HEK293 (cell line): Measurements from ENCODE around the gene MYEF2.

ENCODE experiments used
- CTCF ChIA-PET: fragments of 350-600 bp; formaldehyde crosslinking; extraction: SDS; loops from one replicate; lab custom pipeline; 2021; ENCODE audit warnings: antibody characterized with exemption; lab: Yijun Ruan, JAX
- POLR2A ChIA-PET: fragments of 300-600 bp; formaldehyde crosslinking; extraction: SDS; loops from one replicate; lab custom pipeline; 2020; ENCODE audit warnings: antibody characterized with exemption, inconsistent platforms; lab: Yijun Ruan, JAX
- H3K27ac ChIP-seq: fragments of 200-500 bp; sonication (Bioruptor generic); 2 replicates; pipeline ENCODE4 v1.5.1; 2014; ENCODE audit warnings: low read depth, low read length, control low read depth, inconsistent platforms; ENCODE audit errors: extremely low read depth
- H3K36me3 ChIP-seq, 2 experiments: fragments of 200-500 bp in 1 of 2; sonication (Bioruptor generic) in 1 of 2; 1 replicate in 1 of 2; 2 replicates in 1 of 2; pipeline ENCODE4 v1.5.1; 2014 to 2017; ENCODE audit warnings: inconsistent platforms in 2 of 2, low read length in 2 of 2; ENCODE audit not compliant: control insufficient read depth in 2 of 2, insufficient read depth in 1 of 2
- H3K4me1 ChIP-seq: fragments of 200-500 bp; sonication (Bioruptor generic); 2 replicates; pipeline ENCODE4 v1.5.1; 2014; ENCODE audit warnings: mild to moderate bottlenecking, low read length, inconsistent platforms; ENCODE audit not compliant: control insufficient read depth, insufficient read depth
- H3K4me3 ChIP-seq: 2 replicates; pipeline ENCODE4 v1.5.1; 2011; ENCODE audit warnings: low read depth, mild to moderate bottlenecking, control low read depth, low read length, moderate library complexity
- H3K9me3 ChIP-seq: fragments of 200-500 bp; sonication (Bioruptor generic); 2 replicates; pipeline ENCODE4 v1.5.1; 2014; ENCODE audit warnings: low read depth, low read length, inconsistent platforms; ENCODE audit not compliant: control insufficient read depth, insufficient read depth
- EGR2 ChIP-seq: fragments of 450-650 bp; formaldehyde crosslinking; IDR thresholded peaks from 2 replicates; pipeline ENCODE4 v1.5.1; 2016; ENCODE audit warnings: low read depth, missing biosample characterization, missing genetic modification characterization
- OSR2 ChIP-seq: fragments of 450-650 bp; formaldehyde crosslinking; IDR thresholded peaks from 2 replicates; pipeline ENCODE4 v1.5.1; 2016; ENCODE audit warnings: missing biosample characterization, missing genetic modification characterization
- REPIN1 ChIP-seq: fragments of 450-650 bp; formaldehyde crosslinking; IDR thresholded peaks from 2 replicates; pipeline ENCODE4 v1.5.1; 2017; ENCODE audit warnings: missing biosample characterization, missing genetic modification characterization, low read depth
- SP3 ChIP-seq: fragments of 450-650 bp; formaldehyde crosslinking; IDR thresholded peaks from 2 replicates; pipeline ENCODE4 v1.5.1; 2016; ENCODE audit warnings: missing biosample characterization, missing genetic modification characterization
- TRIM28 ChIP-seq: IDR thresholded peaks from 2 replicates; pipeline ENCODE4 v1.6.1; 2011; ENCODE audit warnings: low read length, control low read depth, borderline replicate concordance
- ZBTB17 ChIP-seq: fragments of 450-650 bp; formaldehyde crosslinking; IDR thresholded peaks from 2 replicates; pipeline ENCODE4 v1.5.1; 2016; ENCODE audit warnings: missing biosample characterization, missing genetic modification characterization
- ZNF214 ChIP-seq: fragments of 450-650 bp; formaldehyde crosslinking; IDR thresholded peaks from 2 replicates; pipeline ENCODE4 v1.5.1; 2017; ENCODE audit warnings: missing biosample characterization, mild to moderate bottlenecking, missing genetic modification characterization, borderline replicate concordance
- ZNF24 ChIP-seq: fragments of 450-650 bp; formaldehyde crosslinking; IDR thresholded peaks from 2 replicates; pipeline ENCODE4 v1.5.1; 2016; ENCODE audit warnings: missing biosample characterization, missing genetic modification characterization
- ZNF544 ChIP-seq: fragments of 450-650 bp; formaldehyde crosslinking; IDR thresholded peaks from 2 replicates; pipeline ENCODE4 v1.5.0; 2017; ENCODE audit warnings: missing biosample characterization, missing genetic modification characterization
- ZNF561 ChIP-seq: fragments of 450-650 bp; IDR thresholded peaks from 2 replicates; pipeline ENCODE4 v1.5.1; 2018; ENCODE audit warnings: missing biosample characterization, missing genetic modification characterization, borderline replicate concordance
- ZNF596 ChIP-seq: fragments of 450-650 bp; IDR thresholded peaks from 2 replicates; pipeline ENCODE4 v1.5.0; 2018; ENCODE audit warnings: missing biosample characterization, mild to moderate bottlenecking, missing genetic modification characterization, moderate library complexity
- ZNF747 ChIP-seq: fragments of 450-650 bp; formaldehyde crosslinking; IDR thresholded peaks from 2 replicates; pipeline ENCODE4 v1.5.1; 2016; ENCODE audit warnings: missing biosample characterization, missing genetic modification characterization
- TF ChIP-seq, protein P1 (sequence below): fragments of 450-650 bp; formaldehyde crosslinking; IDR thresholded peaks from 2 replicates; pipeline ENCODE4 v1.5.1; 2017; ENCODE audit warnings: missing biosample characterization, mild to moderate bottlenecking, missing genetic modification characterization, moderate library complexity
- TF ChIP-seq, protein P2 (sequence below): fragments of 450-650 bp; formaldehyde crosslinking; IDR thresholded peaks from 2 replicates; pipeline ENCODE4 v1.5.1; 2016; ENCODE audit warnings: missing biosample characterization, missing genetic modification characterization
- TF ChIP-seq, protein P3 (sequence below): fragments of 450-650 bp; formaldehyde crosslinking; IDR thresholded peaks from 2 replicates; pipeline ENCODE4 v1.5.1; 2016; ENCODE audit warnings: missing biosample characterization, missing genetic modification characterization
- TF ChIP-seq, protein P4 (sequence below): fragments of 450-650 bp; IDR thresholded peaks from 2 replicates; pipeline ENCODE4 v1.5.1; 2018; ENCODE audit warnings: missing biosample characterization, mild to moderate bottlenecking, missing genetic modification characterization
- TF ChIP-seq, protein P5 (sequence below): IDR thresholded peaks from 2 replicates; pipeline ENCODE4 v1.6.1; 2011; ENCODE audit warnings: mild to moderate bottlenecking, low read depth, low read length, borderline replicate concordance
- TF ChIP-seq, protein P6 (sequence below): fragments of 450-650 bp; formaldehyde crosslinking; IDR thresholded peaks from 2 replicates; pipeline ENCODE4 v1.5.1; 2016; ENCODE audit warnings: missing biosample characterization, missing genetic modification characterization, borderline replicate concordance

Gene MYEF2

DNA sequence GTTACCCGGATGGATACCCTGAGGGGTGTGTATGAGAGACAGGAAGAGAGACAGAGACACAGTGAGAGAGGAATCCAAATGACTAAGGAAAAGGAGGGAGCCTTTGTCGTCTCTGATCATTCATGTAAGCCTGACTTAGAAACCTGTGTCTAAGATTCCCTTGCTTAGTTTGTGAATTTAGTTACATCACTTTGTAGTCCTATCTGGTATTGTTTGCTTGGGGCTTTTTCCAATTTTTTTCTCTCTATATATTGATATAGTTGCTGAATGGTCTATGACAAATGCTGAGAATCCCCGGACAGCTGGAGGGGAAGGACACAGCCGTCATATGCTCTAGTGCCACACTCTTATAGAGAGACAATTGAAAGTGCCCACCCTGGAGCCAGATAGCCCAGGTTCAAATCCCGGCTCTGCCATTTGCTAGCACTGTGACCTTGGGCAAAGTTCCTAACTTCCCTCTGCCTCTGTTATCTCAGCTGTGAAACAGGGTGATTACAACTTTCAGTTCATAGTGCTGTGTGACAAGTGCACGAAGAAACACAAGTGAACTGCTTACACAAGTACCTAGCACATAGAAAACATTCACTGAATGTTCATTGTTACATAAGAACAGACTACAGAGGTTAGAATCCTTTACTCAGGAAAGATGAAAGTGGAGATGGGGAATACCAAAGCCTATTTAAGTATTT, 51.3 kb downstream of the MYEF2 start:
- Histone ChIP-seq H3K36me3 (no peaks in the 10 kb centered on the region), H3K4me3 (no peak overlapping the region), H3K27ac (no peak overlapping the region), H3K9me3 (no peaks in the 10 kb centered on the region), H3K4me1 (no peaks in the 10 kb centered on the region)
- TF ChIP-seq REPIN1 (tag by site-specific recombination) (no peak), EGR2 (tag by site-specific recombination) (no peak), ZBTB17 (no peak), ZNF596 (tag by site-specific recombination) (no peak), SP3 (tag by site-specific recombination) (no peak), OSR2 (tag by site-specific recombination) (no peak), ZNF214 (tag by site-specific recombination) (no peak), ZNF747 (tag by site-specific recombination) (no peak), ZNF544 (tag by site-specific recombination) (no peak), ZNF24 (no peak), ZNF561 (tag by site-specific recombination) (no peak), TRIM28 (no peak)
- TF ChIP-seq, protein P1, sequence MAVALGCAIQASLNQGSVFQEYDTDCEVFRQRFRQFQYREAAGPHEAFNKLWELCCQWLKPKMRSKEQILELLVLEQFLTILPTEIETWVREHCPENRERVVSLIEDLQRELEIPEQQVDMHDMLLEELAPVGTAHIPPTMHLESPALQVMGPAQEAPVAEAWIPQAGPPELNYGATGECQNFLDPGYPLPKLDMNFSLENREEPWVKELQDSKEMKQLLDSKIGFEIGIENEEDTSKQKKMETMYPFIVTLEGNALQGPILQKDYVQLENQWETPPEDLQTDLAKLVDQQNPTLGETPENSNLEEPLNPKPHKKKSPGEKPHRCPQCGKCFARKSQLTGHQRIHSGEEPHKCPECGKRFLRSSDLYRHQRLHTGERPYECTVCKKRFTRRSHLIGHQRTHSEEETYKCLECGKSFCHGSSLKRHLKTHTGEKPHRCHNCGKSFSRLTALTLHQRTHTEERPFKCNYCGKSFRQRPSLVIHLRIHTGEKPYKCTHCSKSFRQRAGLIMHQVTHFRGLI: no peak
- TF ChIP-seq, protein P2, sequence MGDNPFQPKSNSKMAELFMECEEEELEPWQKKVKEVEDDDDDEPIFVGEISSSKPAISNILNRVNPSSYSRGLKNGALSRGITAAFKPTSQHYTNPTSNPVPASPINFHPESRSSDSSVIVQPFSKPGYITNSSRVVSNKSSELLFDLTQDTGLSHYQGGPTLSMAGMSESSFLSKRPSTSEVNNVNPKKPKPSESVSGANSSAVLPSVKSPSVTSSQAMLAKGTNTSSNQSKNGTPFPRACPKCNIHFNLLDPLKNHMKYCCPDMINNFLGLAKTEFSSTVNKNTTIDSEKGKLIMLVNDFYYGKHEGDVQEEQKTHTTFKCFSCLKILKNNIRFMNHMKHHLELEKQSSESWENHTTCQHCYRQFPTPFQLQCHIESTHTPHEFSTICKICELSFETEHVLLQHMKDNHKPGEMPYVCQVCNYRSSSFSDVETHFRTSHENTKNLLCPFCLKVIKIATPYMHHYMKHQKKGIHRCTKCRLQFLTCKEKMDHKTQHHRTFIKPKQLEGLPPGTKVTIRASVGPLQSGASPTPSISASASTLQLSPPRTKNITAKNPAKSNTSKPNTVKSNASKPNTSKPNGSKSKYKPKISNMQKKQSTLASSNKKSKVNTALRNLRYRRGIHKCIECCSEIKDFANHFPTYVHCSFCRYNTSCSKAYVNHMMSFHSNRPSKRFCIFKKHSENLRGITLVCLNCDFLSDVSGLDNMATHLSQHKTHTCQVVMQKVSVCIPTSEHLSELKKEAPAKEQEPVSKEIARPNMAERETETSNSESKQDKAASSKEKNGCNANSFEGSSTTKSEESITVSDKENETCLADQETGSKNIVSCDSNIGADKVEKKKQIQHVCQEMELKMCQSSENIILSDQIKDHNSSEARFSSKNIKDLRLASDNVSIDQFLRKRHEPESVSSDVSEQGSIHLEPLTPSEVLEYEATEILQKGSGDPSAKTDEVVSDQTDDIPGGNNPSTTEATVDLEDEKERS (tag by site-specific recombination): no peak
- TF ChIP-seq, protein P3, sequence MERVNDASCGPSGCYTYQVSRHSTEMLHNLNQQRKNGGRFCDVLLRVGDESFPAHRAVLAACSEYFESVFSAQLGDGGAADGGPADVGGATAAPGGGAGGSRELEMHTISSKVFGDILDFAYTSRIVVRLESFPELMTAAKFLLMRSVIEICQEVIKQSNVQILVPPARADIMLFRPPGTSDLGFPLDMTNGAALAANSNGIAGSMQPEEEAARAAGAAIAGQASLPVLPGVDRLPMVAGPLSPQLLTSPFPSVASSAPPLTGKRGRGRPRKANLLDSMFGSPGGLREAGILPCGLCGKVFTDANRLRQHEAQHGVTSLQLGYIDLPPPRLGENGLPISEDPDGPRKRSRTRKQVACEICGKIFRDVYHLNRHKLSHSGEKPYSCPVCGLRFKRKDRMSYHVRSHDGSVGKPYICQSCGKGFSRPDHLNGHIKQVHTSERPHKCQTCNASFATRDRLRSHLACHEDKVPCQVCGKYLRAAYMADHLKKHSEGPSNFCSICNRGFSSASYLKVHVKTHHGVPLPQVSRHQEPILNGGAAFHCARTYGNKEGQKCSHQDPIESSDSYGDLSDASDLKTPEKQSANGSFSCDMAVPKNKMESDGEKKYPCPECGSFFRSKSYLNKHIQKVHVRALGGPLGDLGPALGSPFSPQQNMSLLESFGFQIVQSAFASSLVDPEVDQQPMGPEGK (tag by site-specific recombination): no peak
- TF ChIP-seq, protein P4, sequence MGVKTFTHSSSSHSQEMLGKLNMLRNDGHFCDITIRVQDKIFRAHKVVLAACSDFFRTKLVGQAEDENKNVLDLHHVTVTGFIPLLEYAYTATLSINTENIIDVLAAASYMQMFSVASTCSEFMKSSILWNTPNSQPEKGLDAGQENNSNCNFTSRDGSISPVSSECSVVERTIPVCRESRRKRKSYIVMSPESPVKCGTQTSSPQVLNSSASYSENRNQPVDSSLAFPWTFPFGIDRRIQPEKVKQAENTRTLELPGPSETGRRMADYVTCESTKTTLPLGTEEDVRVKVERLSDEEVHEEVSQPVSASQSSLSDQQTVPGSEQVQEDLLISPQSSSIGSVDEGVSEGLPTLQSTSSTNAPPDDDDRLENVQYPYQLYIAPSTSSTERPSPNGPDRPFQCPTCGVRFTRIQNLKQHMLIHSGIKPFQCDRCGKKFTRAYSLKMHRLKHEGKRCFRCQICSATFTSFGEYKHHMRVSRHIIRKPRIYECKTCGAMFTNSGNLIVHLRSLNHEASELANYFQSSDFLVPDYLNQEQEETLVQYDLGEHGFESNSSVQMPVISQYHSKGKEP: no peak
- TF ChIP-seq, protein P5, sequence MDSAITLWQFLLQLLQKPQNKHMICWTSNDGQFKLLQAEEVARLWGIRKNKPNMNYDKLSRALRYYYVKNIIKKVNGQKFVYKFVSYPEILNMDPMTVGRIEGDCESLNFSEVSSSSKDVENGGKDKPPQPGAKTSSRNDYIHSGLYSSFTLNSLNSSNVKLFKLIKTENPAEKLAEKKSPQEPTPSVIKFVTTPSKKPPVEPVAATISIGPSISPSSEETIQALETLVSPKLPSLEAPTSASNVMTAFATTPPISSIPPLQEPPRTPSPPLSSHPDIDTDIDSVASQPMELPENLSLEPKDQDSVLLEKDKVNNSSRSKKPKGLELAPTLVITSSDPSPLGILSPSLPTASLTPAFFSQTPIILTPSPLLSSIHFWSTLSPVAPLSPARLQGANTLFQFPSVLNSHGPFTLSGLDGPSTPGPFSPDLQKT: no peak
- TF ChIP-seq, protein P6, sequence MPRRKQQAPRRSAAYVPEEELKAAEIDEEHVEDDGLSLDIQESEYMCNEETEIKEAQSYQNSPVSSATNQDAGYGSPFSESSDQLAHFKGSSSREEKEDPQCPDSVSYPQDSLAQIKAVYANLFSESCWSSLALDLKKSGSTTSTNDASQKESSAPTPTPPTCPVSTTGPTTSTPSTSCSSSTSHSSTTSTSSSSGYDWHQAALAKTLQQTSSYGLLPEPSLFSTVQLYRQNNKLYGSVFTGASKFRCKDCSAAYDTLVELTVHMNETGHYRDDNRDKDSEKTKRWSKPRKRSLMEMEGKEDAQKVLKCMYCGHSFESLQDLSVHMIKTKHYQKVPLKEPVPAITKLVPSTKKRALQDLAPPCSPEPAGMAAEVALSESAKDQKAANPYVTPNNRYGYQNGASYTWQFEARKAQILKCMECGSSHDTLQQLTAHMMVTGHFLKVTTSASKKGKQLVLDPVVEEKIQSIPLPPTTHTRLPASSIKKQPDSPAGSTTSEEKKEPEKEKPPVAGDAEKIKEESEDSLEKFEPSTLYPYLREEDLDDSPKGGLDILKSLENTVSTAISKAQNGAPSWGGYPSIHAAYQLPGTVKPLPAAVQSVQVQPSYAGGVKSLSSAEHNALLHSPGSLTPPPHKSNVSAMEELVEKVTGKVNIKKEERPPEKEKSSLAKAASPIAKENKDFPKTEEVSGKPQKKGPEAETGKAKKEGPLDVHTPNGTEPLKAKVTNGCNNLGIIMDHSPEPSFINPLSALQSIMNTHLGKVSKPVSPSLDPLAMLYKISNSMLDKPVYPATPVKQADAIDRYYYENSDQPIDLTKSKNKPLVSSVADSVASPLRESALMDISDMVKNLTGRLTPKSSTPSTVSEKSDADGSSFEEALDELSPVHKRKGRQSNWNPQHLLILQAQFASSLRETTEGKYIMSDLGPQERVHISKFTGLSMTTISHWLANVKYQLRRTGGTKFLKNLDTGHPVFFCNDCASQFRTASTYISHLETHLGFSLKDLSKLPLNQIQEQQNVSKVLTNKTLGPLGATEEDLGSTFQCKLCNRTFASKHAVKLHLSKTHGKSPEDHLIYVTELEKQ (tag by site-specific recombination): no peak
- CTCF ChIA-PET: no interaction called here
- POLR2A ChIA-PET: no interaction called here
